Measurements from ENCODE around the gene NOM1. TPM values are rescaled to one million over a fixed set of nuclear protein-coding genes. Genes with fewer than 3 reads are reported as not detected.
A peak's percentile ranks its signal among the peaks of the same experiment; 100 is the strongest.
"Not testable (repeated sequence)": the region's sequence is repeated elsewhere in the genome, so short reads cannot be mapped to it uniquely, and the experiment has no call there.

NOM1 gene
- 10 to 100 TPM; 36.8 to 40.1 TPM for total RNA-seq
- 1 to 10 TPM; 2.2 to 7.2 (median 6.6) TPM for polyA plus RNA-seq
- 40.3 to 105 (median 47.6) reads per million in 6 experiments for total RNA-seq

DNA sequence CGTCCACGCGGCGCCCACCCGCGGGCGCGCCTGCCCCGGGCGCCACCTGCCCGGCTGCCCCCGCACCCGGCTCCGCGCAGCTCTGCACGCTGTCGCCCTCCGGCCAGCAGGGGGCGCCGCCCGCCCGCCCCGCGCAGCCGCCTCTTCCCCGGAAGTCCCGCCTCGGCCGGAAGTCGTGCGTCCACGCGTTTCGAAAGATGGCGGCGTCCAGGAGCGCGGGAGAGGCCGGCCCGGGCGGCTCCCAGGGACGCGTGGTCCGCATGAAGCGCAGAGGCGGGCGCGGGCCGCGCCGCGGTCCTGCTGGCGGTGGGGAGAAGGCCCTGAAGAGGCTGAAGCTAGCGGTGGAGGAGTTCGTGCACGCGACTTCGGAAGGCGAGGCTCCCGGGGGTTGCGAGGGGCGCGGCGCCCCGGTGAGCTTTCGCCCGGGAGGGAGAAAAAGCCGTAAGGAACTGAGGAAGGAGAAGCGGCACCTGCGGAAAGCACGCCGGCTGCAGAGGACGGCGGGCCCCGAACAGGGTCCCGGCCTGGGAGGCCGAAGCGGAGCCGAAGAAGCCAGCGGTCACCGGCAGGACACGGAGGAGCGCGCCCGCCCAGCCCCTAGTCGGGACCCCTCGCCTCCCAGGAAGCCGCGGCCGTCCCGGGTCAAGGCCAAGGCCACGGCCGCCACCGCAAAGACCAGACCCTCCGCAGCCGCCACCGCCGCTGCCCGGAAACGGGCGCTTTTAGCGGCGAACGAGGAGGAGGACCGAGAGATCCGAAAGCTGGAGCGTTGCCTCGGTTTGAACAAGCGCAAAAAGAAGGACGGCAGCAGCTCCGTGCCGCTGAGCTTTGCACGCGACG, at the start of gene NOM1:
NOM1 (plus strand) TSS at position 172 of the 840 bp plus-strand sequence; CDS start at position 198, 26 bp downstream.
- Mint-ChIP-seq H3K4me3 (peak within 1 kb of the TSS; percentile 90 to 99 (median 96)), H3K36me3 (peaks cover 0 to 27% (median 11%) of the 10 kb centered on the region in 3 donors), H3K4me1 (peaks cover 5 to 42% (median 24%) of the 10 kb centered on the region in 4 donors), H3K9me3 (no peaks in the 10 kb centered on the region), H3K27ac (peak within 1 kb of the TSS; percentile 76 to 98 (median 90)), H3K27me3 (peaks cover 0 to 14% (median 8%) of the 10 kb centered on the region in 5 donors)
- DNase-seq (peak; percentile 82 to 98 (median 91)), ATAC-seq (peak; percentile 94 to 96)
- POLR2A ChIA-PET: interaction anchor here (0.7 to 2.6 kb wide), 6 partner anchors 21 to 1646 kb away, joined by 3 to 15 read pairs (median 4); partner anchors contain the start of gene LMBR1

- DNase-seq, POLR2A ChIA-PET, H3K27me3 Mint-ChIP-seq, H3K36me3 Mint-ChIP-seq, H3K4me3 Mint-ChIP-seq, H3K9me3 Mint-ChIP-seq, ATAC-seq: not testable (repeated sequence)
- H3K27ac Mint-ChIP-seq: peak overlapping the region in 1 of 10 donors; percentile 32
- H3K4me1 Mint-ChIP-seq: peaks cover 12 to 32% (median 28%) of the 10 kb centered on the region in 4 donors
Measured at GRCh38 chr7:156900093-156900492, 49.4 kb upstream of the NOM1 start.

DNA sequence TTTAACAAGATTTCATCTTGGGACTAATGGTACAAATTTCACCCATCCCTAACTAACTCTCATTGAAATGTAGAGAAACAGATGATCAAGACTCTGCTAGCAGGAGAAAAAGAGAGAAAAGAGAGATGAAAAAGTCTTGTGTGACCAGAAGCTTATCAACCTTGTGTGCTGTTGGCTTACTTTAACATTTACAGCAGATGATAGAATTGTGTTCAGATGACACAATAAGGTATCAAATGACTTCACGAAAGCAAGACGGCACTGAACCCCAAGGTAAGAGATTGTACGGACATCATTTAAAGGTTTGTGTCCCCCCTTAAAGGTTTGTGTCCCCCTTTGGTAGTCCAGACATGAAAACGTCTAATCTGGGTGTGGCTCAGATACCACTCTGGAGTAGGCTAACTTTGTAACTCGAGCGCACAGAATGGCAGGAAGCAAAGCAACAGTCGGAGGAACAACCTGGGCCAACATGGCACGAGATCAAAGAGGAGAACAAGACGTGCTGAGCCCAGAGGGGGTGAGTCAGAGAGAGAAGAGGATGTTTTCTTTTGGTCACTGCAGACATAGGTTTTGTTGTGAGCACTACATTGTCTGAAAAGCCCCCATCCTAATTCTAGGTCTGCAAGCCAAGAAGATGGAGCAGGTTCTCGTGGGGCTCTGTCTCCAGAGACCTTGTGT, 46.1 kb upstream of the NOM1 start:
- Mint-ChIP-seq H3K27me3 (peaks cover 0 to 4% (median 0%) of the 10 kb centered on the region in 5 donors), H3K9me3 (no peaks in the 10 kb centered on the region), H3K36me3 (no peaks in the 10 kb centered on the region), H3K4me3 (peak overlapping the region; percentile 13 to 77 (median 68)), H3K27ac (peak overlapping the region; percentile 22 to 97 (median 90)), H3K4me1 (peaks cover 7 to 17% (median 12%) of the 10 kb centered on the region in 4 donors)
- ATAC-seq (peak; percentile 96), DNase-seq (peak in 9 of 10 donors; percentile 35 to 81 (median 57))
- POLR2A ChIA-PET: interaction anchor here (2.2 to 5.3 kb wide), 2 partner anchors 10 to 46 kb away, joined by 5 to 44 read pairs; partner anchors contain the start of genes LMBR1 and NOM1

- ATAC-seq: no peak
- H3K36me3 Mint-ChIP-seq: no peaks in the 10 kb centered on the region
Measured at GRCh38 chr7:156906200-156906649, 43.3 kb upstream of the NOM1 start.

DNA sequence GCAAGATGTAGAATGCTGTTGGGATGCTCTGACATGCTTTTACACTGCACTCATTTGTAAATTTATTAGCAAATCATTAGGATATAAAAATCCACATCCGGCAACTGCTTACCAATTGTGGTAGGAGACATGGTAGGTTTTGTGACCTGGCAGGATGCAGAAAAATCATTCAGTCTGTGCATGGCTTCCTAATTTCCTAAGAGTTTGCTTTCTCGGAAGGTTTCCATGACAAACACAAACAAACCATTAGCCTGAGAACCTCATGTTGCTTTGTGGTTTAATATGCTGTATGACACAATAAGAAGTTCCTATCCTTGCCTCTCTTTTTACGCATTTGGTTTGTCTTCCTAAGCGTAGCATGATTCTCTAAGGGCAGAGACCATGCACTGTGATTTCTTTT, 41.9 kb upstream of the NOM1 start:
- peaks cover 9 to 22% (median 17%) of the 10 kb centered on the region in 4 donors for H3K4me1 Mint-ChIP-seq
- H3K27me3 Mint-ChIP-seq: peaks cover 2 to 7% (median 6%) of the 10 kb centered on the region in 5 donors
- H3K27ac Mint-ChIP-seq: no peak overlapping the region
- DNase-seq (no peak), ATAC-seq (no peak)
- peaks cover 0 to 5% (median 0%) of the 10 kb centered on the region in 9 donors for H3K9me3 Mint-ChIP-seq
- H3K4me3 Mint-ChIP-seq: no peak overlapping the region
- POLR2A ChIA-PET: no interaction called here
- no peaks in the 10 kb centered on the region for H3K36me3 Mint-ChIP-seq

More at GRCh38 chr7:156906200-156906649, 43.3 kb upstream of the NOM1 start:
- peak overlapping the region in 2 of 10 donors; percentile 41 to 53 for H3K27ac Mint-ChIP-seq
- DNase-seq: no peak
- H3K4me1 Mint-ChIP-seq: peaks cover 9 to 22% (median 18%) of the 10 kb centered on the region in 4 donors
- peaks cover 0 to 3% (median 0%) of the 10 kb centered on the region in 5 donors for H3K27me3 Mint-ChIP-seq
- peaks cover 0 to 5% (median 0%) of the 10 kb centered on the region in 9 donors for H3K9me3 Mint-ChIP-seq
- H3K4me3 Mint-ChIP-seq: no peak overlapping the region
- POLR2A ChIA-PET: interaction anchor here (5.3 kb wide), 1 partner anchor 13 kb away, joined by 44 read pairs; the partner anchor contains the start of gene LMBR1

DNA sequence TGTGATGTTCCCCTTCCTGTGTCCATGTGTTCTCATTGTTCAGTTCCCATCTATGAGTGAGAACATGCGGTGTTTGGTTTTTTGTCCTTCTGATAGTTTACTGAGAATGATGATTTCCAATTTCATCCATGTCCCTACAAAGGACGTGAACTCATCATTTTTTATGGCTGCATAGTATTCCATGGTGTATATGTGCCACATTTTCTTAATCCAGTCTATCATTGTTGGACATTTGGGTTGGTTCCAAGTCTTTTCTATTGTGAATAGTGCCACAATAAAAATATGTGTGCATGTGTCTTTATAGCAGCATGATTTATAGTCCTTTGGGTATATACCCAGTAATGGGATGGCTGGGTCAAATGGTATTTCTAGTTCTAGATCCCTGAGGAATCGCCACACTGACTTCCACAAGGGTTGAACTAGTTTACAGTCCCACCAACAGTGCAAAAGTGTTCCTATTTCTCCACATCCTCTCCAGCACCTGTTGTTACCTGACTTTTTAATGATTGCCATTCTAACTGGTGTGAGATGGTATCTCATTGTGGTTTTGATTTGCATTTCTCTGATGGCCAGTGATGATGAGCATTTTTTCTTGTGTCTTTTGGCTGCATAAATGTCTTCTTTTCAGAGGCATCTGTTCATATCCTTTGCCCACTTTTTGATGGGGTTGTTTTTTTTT, 39.8 kb upstream of the NOM1 start:
- H3K4me3 Mint-ChIP-seq, H3K9me3 Mint-ChIP-seq, DNase-seq, H3K36me3 Mint-ChIP-seq, H3K27ac Mint-ChIP-seq, POLR2A ChIA-PET, H3K27me3 Mint-ChIP-seq, ATAC-seq, H3K4me1 Mint-ChIP-seq: not testable (repeated sequence)

DNA sequence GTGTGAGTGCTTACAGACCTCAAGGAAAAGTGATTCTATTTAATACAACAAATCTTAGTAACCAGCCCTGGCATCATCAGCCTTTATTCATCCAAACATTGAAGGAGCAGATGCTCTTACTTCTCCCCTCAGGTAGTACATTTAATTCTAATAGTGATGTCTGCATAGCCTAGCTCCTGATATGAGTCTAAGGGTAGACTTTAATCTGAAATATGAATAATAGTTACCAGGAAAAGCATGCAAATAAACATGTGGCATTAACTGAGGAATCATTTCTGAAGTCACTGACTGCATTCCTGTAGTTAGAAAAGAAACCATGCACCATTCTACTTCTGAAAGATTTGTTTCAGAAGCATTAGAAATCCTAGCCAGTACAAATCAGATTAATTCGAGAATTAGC, 30.9 kb upstream of the NOM1 start:
- H3K4me3 Mint-ChIP-seq: no peak overlapping the region
- POLR2A ChIA-PET: no interaction called here
- H3K36me3 Mint-ChIP-seq: peaks cover 0 to 2% (median 0%) of the 10 kb centered on the region in 3 donors
- peaks cover 12 to 32% (median 25%) of the 10 kb centered on the region in 4 donors for H3K4me1 Mint-ChIP-seq
- H3K27me3 Mint-ChIP-seq: peaks cover 11 to 35% (median 16%) of the 10 kb centered on the region in 5 donors
- peak overlapping the region in 1 of 10 donors; percentile 38 for H3K27ac Mint-ChIP-seq
- DNase-seq (no peak), ATAC-seq (no peak)
- H3K9me3 Mint-ChIP-seq: peaks cover 0 to 4% (median 0%) of the 10 kb centered on the region in 9 donors

DNA sequence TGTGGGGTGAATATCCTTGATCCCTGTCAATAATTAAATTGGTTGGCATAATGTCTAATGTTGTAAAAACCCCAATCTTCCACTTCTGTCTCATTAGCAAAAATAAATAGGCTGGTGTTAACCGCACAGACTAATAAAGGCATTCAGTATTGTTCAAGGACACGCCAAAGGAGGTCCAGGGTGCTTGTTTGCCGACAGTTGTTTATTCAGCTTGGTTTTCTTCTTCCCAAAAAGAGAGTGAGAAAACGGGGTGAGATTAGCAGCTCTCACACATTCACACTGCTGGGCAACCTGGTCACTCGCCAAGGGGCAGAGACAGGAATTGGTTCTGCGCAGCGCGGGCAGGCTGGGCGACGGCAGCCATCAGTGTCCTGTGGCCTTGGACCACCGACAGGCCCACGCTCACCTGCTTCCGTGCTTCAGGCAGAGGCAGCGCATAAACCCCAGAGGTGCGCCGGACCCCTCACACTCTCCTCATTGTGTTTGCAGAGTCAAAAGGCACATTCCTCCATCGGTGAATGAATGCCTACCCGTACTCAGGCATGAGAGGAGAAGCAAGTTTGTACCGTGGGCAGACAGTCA, 30.3 kb upstream of the NOM1 start:
- no peaks in the 10 kb centered on the region for H3K36me3 Mint-ChIP-seq
- peaks cover 16 to 37% (median 30%) of the 10 kb centered on the region in 4 donors for H3K4me1 Mint-ChIP-seq
- no peak overlapping the region for H3K4me3 Mint-ChIP-seq
- H3K27ac Mint-ChIP-seq: no peak overlapping the region
- no peak for ATAC-seq
- peaks cover 0 to 4% (median 0%) of the 10 kb centered on the region in 9 donors for H3K9me3 Mint-ChIP-seq
- POLR2A ChIA-PET: no interaction called here
- H3K27me3 Mint-ChIP-seq: peaks cover 10 to 35% (median 13%) of the 10 kb centered on the region in 5 donors
- no peak for DNase-seq

DNA sequence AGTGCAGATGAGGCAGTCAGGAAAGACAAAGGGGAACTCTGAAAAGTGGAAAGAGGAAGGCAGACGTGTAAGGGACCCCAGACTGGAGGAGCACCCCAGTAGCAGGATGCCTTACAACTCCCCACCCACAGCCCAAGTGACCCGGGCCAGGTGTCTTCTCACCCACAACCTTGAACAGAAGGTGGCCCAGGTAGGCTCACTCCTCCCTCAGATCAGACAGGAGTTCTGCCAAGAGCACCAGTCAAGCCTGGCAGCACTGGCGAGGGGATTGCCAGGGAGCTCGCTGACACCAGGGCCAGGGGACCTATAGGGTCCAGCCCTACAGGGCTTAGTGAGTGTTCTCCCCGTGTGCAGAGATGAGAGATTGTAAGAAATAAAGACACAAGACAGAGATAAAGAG, 29.4 kb upstream of the NOM1 start:
- no peaks in the 10 kb centered on the region for H3K36me3 Mint-ChIP-seq
- H3K4me1 Mint-ChIP-seq: peaks cover 18 to 41% (median 32%) of the 10 kb centered on the region in 4 donors
- ATAC-seq (no peak), DNase-seq (no peak)
- peaks cover 0 to 4% (median 0%) of the 10 kb centered on the region in 9 donors for H3K9me3 Mint-ChIP-seq
- POLR2A ChIA-PET: no interaction called here
- peaks cover 10 to 35% (median 13%) of the 10 kb centered on the region in 5 donors for H3K27me3 Mint-ChIP-seq
- peak overlapping the region in 5 of 10 donors; percentile 53 to 88 (median 78) for H3K27ac Mint-ChIP-seq
- H3K4me3 Mint-ChIP-seq: no peak overlapping the region

GRCh38 chr7:156920487-156921373, 28.8 kb upstream of the NOM1 start:
- H3K36me3 Mint-ChIP-seq, ATAC-seq, H3K4me3 Mint-ChIP-seq, POLR2A ChIA-PET, H3K9me3 Mint-ChIP-seq, DNase-seq: not testable (repeated sequence)
- Mint-ChIP-seq H3K27ac (peak overlapping the region in 7 of 10 donors; percentile 25 to 88 (median 68)), H3K27me3 (peaks cover 6 to 31% (median 13%) of the 10 kb centered on the region in 5 donors), H3K4me1 (peaks cover 18 to 41% (median 32%) of the 10 kb centered on the region in 4 donors)

DNA sequence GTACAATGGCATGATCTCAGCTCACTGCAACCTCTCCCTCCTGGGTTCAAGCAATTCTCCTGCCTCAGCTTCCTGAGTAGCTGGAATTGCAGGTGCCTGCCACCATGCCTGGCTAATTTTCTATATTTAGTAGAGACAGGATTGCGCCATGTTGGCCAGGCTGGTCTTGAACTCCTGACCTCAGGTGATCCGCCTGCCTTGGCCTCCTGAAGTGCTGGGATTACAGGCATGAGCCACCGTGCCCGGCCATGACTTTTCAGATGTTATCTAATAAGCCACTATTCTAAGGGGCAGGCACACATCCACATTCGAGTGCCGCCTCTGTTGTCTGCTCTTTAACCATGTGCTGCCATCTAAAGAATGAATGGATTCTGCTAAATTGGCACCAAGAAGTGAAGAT, 27.2 kb upstream of the NOM1 start:
- Mint-ChIP-seq H3K4me3 (peak overlapping the region; percentile 41 to 86 (median 78)), H3K27ac (peak overlapping the region in 8 of 10 donors; percentile 82 to 98 (median 93)), H3K4me1 (peaks cover 20 to 41% (median 32%) of the 10 kb centered on the region in 4 donors), H3K27me3 (peaks cover 4 to 26% (median 11%) of the 10 kb centered on the region in 5 donors)
- not testable (repeated sequence) for H3K36me3 Mint-ChIP-seq, ATAC-seq, DNase-seq, H3K9me3 Mint-ChIP-seq
- POLR2A ChIA-PET: interaction anchor here (1.8 kb wide), 1 partner anchor 29 kb away, joined by 10 read pairs; the partner anchor contains the start of gene LMBR1

Data from naive thymus-derived CD8-positive, alpha-beta T cell (primary cell).